OCI-LY7 (cell line): ENCODE data around the gene C20orf141.

Source experiments
- EZH2phosphoT487 ChIP-seq: fragments of 200-600 bp; sonication (generic); IDR thresholded peaks from 2 replicates; pipeline ENCODE4 v1.6.1; 2018; ENCODE audit warnings: low read depth, borderline replicate concordance, mild to moderate bottlenecking, mixed run types, antibody characterized with exemption, low read length, moderate library complexity, mixed read lengths
- TF ChIP-seq, protein P1 (sequence below): fragments of 200-600 bp; sonication (generic); conservative IDR thresholded peaks from 2 replicates; pipeline ENCODE4 v1.5.1; 2014; ENCODE audit warnings: mild to moderate bottlenecking, antibody characterized with exemption, low read length, moderate library complexity, mixed read lengths

DNA sequence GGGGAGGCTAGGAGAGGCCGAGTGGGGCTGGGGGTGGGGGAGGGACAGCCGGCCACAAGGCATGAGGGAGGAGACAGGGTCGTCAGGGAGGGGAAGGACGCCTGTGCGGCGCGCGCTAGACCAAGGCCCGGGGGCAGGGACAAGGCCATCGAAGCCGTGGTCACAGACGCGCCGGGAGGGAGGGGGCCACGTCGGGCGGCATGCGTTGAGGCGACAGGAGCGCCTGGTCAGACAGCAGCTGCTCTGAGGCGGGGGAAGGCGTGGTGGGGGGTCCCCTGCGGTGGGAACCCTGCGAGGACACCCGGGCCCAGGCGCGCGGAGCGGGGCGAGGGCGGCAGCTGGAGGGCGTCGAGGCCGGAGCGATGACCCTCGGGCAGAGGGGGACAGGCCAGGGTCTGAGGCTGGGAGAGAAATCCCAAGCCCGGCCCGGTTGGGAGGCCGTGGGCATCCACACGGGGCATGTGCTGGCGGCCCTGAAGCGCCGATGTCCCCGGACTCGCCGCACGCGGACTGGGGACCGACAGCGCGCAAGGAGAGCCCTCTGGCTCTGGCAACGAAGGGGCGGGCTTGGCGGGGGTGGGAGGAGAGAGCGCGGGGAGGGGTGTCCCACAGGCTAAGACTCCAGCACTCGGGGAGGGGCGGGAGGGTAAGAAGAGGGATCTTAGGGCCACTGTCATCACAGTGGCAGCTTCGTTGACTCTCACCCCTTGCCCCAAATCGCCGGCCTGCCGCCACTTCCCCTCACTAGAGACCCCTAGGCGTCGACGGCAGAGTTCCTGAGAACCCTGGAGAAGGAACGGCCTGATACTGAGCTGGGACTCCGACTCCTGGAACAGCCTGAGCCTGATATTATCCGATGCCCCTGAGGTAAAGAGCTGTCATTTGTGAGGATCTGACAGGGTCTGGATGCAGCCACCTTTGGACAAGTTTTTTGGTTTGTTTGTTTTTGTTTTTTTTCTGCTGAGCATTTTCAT, 6.4 kb downstream of the C20orf141 start:
- TF ChIP-seq, protein P1, sequence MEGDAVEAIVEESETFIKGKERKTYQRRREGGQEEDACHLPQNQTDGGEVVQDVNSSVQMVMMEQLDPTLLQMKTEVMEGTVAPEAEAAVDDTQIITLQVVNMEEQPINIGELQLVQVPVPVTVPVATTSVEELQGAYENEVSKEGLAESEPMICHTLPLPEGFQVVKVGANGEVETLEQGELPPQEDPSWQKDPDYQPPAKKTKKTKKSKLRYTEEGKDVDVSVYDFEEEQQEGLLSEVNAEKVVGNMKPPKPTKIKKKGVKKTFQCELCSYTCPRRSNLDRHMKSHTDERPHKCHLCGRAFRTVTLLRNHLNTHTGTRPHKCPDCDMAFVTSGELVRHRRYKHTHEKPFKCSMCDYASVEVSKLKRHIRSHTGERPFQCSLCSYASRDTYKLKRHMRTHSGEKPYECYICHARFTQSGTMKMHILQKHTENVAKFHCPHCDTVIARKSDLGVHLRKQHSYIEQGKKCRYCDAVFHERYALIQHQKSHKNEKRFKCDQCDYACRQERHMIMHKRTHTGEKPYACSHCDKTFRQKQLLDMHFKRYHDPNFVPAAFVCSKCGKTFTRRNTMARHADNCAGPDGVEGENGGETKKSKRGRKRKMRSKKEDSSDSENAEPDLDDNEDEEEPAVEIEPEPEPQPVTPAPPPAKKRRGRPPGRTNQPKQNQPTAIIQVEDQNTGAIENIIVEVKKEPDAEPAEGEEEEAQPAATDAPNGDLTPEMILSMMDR: no peak
- TF ChIP-seq EZH2phosphoT487: no peak
